B cell (primary cell): Measurements from ENCODE around the gene KRTAP3-3. TPM values are rescaled to one million over a fixed set of nuclear protein-coding genes. Genes with fewer than 3 reads are reported as not detected.

Experiments
- ATAC-seq: fragments of 200-7000 bp; cut with Tn5 transposase; one replicate; pipeline ENCODE4 v1.10.0; 2021; ENCODE audit warnings: low read depth, mild to moderate bottlenecking, moderate number of reproducible peaks, moderate library complexity
- CTCF ChIA-PET: fragments of 350-600 bp; sonication (Branson Sonifier 250); formaldehyde crosslinking; loops from one replicate; lab custom pipeline; 2021; ENCODE audit warnings: antibody characterized with exemption, inconsistent platforms; lab: Charles Lee
- POLR2A ChIA-PET: fragments of 350-600 bp; sonication (Branson Sonifier 250); formaldehyde crosslinking; loops from one replicate; lab custom pipeline; 2021; ENCODE audit warnings: antibody characterized with exemption; lab: Charles Lee
- DNase-seq: peaks from one replicate; pipeline ENCODE4 v3.0.0; 2013
- H2AFZ ChIP-seq: 2 replicates; pipeline ENCODE4 v1.6.1; 2012; ENCODE audit warnings: mild to moderate bottlenecking, low read depth, low read length; ENCODE audit not compliant: insufficient read depth, poor library complexity, severe bottlenecking
- H3K27ac ChIP-seq, 2 donors: 1 replicate in 1 of 2; 2 replicates in 1 of 2; pipeline ENCODE4 v1.5.1; 2012 to 2013; ENCODE audit warnings: low read length in 2 of 2, mild to moderate bottlenecking in 2 of 2, moderate library complexity in 1 of 2
- H3K27me3 ChIP-seq, 4 experiments: fragments of 200-600 bp in 1 of 4; sonication (generic) in 1 of 4; replicated peaks in 1 of 4; 1 replicate in 2 of 4; 2 replicates in 2 of 4; pipeline versions ENCODE4 v1.6.1 to v1.7.0; 2013 to 2016; ENCODE audit warnings: low read length in 3 of 4, mild to moderate bottlenecking in 2 of 4, mixed read lengths in 1 of 4, moderate library complexity in 1 of 4; ENCODE audit not compliant: insufficient read depth in 4 of 4, control insufficient read depth in 3 of 4; ENCODE audit errors: control extremely low read depth in 1 of 4
- H3K36me3 ChIP-seq, 2 experiments: replicated peaks in 1 of 2; 1 replicate in 1 of 2; 2 replicates in 1 of 2; pipeline versions ENCODE4 v1.6.1 to v1.7.1; 2013; ENCODE audit warnings: low read length in 1 of 2; ENCODE audit not compliant: insufficient read depth in 2 of 2, control insufficient read depth in 1 of 2; ENCODE audit errors: control extremely low read depth in 1 of 2, extremely low read depth in 1 of 2
- H3K4me1 ChIP-seq, 2 donors: fragments of 200-600 bp in 1 of 2; sonication (generic) in 1 of 2; 1 replicate in 1 of 2; 2 replicates in 1 of 2; pipeline versions ENCODE4 v1.5.1 to v1.6.1; 2013 to 2017; ENCODE audit warnings: low read length in 2 of 2; ENCODE audit not compliant: control insufficient read depth in 2 of 2, insufficient read depth in 2 of 2
- H3K4me2 ChIP-seq: replicated peaks from 2 replicates; pipeline ENCODE3; 2012; ENCODE audit warnings: mild to moderate bottlenecking, low read depth, low read length; ENCODE audit not compliant: poor library complexity, severe bottlenecking
- H3K4me3 ChIP-seq, 5 experiments: fragments of 200-600 bp in 1 of 5; sonication (generic) in 1 of 5; 1 replicate in 3 of 5; 2 replicates in 2 of 5; pipeline versions ENCODE4 v1.5.1 to v1.7.0; 2011 to 2016; ENCODE audit warnings: low read length in 4 of 5, mild to moderate bottlenecking in 4 of 5, low read depth in 2 of 5, control low read depth in 1 of 5, moderate library complexity in 1 of 5; ENCODE audit not compliant: insufficient read depth in 1 of 5; ENCODE audit errors: control extremely low read depth in 1 of 5, extremely low read depth in 1 of 5
- H3K79me2 ChIP-seq: fragments of 200-600 bp; sonication (generic); one replicate; pipeline ENCODE4 v1.6.0; 2016; ENCODE audit warnings: low read length; ENCODE audit not compliant: control insufficient read depth, insufficient read depth
- H3K9ac ChIP-seq: fragments of 200-600 bp; sonication (generic); 2 replicates; pipeline ENCODE4 v1.6.1; 2017; ENCODE audit warnings: mild to moderate bottlenecking, low read length, moderate library complexity
- H3K9me3 ChIP-seq, 3 donors: one replicate each; pipeline versions ENCODE4 v1.6.1 to v1.7.1; 2013; ENCODE audit warnings: low read length in 2 of 3; ENCODE audit not compliant: control insufficient read depth in 2 of 3, insufficient read depth in 1 of 3; ENCODE audit errors: control extremely low read depth in 1 of 3
- H4K20me1 ChIP-seq: 2 replicates; pipeline ENCODE4 v1.6.0; 2012; ENCODE audit warnings: mild to moderate bottlenecking, low read length; ENCODE audit not compliant: insufficient read depth, control insufficient read depth, poor library complexity, severe bottlenecking
- H3K27ac Mint-ChIP-seq: one replicate; pipeline ENCODE4 v1.8.0; 2021; ENCODE audit warnings: mixed read lengths
- H3K27me3 Mint-ChIP-seq: one replicate; pipeline ENCODE4 v1.8.0; 2021; ENCODE audit warnings: mixed read lengths
- H3K4me1 Mint-ChIP-seq: one replicate; pipeline ENCODE4 v1.8.0; 2021; ENCODE audit warnings: mixed read lengths
- H3K4me3 Mint-ChIP-seq: one replicate; pipeline ENCODE4 v1.8.0; 2021; ENCODE audit warnings: mixed read lengths
- H3K9me3 Mint-ChIP-seq: one replicate; pipeline ENCODE4 v1.8.0; 2022; ENCODE audit warnings: mixed read lengths; ENCODE audit not compliant: insufficient read depth
- EZH2 ChIP-seq: IDR thresholded peaks from 2 replicates; pipeline ENCODE4 v1.6.1; 2012; ENCODE audit warnings: borderline replicate concordance, low read depth, mild to moderate bottlenecking, moderate library complexity, low read length; ENCODE audit not compliant: insufficient read depth, poor library complexity, severe bottlenecking
- WGBS: methylation state at CpG from one replicate; pipeline ENCODE4 v1.1.5; 2013; ENCODE audit warnings: missing lambda C conversion rate; ENCODE audit not compliant: insufficient coverage; 5-methylcytosine and 5-hydroxymethylcytosine counted together
- intact Hi-C: fragments of 100-400 bp; cut with micrococcal nuclease; formaldehyde crosslinking; loops from one replicate; pipeline ENCODE4 v1.10.0; 2022
- polyA plus RNA-seq: library from polyadenylated mRNA; depleted of rRNA; stranded (reverse); fragments of >200 nt; gene quantifications from 2 replicates; pipeline ENCODE4 v1.2.3, GENCODE V29; 2012
- total RNA-seq, 2 donors: library from RNA; stranded (reverse); fragments of 120-200 nt in 1 of 2; gene quantifications; 1 replicate in 1 of 2; 2 replicates in 1 of 2; pipeline versions ENCODE4 v1.2.3 to v1.2.4, GENCODE V29; 2013 to 2022
- TF ChIP-seq, protein P1 (sequence below): fragments of 200-600 bp; IDR thresholded peaks from one replicate; pipeline ENCODE4 v1.8.0; 2022; ENCODE audit warnings: antibody characterized with exemption, mild to moderate bottlenecking

KRTAP3-3 gene
- total and polyA plus RNA-seq, 2 donors (not counting 1 experiment from before 2014, with no cell fraction given), result not detected

DNA sequence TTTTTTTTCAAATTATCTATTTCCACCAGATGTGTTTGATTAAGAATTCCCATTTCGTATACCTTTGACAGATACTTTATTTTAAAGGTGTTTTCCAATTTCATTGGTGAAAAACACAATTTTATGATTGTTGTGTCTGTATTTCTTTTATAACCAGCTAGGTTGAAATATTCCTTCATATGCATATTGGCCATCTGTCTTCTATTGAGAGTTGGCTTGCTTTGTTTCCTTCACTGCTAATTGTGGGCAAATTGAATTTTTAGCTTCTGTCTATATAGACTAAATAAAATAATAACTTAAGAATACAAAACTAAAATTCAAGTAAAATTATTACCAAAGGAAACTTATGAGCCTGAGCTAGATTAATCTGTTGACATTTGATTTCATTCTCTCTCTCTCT lies 1.2 kb upstream of the KRTAP3-3 start:
- Histone ChIP-seq H3K4me2 (no peak overlapping the region), H3K9me3 (no peaks in the 10 kb centered on the region), H3K9ac (no peak overlapping the region), H3K27ac (no peak overlapping the region), H3K4me3 (no peak overlapping the region), H3K4me1 (no peaks in the 10 kb centered on the region), H3K27me3 (peaks cover 0 to 10% (median 6%) of the 10 kb centered on the region in 4 experiments), H2AFZ (no peak overlapping the region), H4K20me1 (no peaks in the 10 kb centered on the region), H3K79me2 (no peaks in the 10 kb centered on the region), H3K36me3 (no peaks in the 10 kb centered on the region)
- DNase-seq, result no peak
- ChIA-PET POLR2A (no interaction called here), CTCF (interaction anchor here (0.6 kb wide), 1 partner anchor 436 kb away, joined by 3 read pairs; no protein-coding TSS in a partner anchor)
- Mint-ChIP-seq H3K4me3 (no peak overlapping the region), H3K27me3 (peaks cover 56% of the 10 kb centered on the region), H3K4me1 (no peaks in the 10 kb centered on the region), H3K9me3 (no peaks in the 10 kb centered on the region), H3K27ac (no peak overlapping the region)
- ATAC-seq, result no peak
- TF ChIP-seq, protein P1, sequence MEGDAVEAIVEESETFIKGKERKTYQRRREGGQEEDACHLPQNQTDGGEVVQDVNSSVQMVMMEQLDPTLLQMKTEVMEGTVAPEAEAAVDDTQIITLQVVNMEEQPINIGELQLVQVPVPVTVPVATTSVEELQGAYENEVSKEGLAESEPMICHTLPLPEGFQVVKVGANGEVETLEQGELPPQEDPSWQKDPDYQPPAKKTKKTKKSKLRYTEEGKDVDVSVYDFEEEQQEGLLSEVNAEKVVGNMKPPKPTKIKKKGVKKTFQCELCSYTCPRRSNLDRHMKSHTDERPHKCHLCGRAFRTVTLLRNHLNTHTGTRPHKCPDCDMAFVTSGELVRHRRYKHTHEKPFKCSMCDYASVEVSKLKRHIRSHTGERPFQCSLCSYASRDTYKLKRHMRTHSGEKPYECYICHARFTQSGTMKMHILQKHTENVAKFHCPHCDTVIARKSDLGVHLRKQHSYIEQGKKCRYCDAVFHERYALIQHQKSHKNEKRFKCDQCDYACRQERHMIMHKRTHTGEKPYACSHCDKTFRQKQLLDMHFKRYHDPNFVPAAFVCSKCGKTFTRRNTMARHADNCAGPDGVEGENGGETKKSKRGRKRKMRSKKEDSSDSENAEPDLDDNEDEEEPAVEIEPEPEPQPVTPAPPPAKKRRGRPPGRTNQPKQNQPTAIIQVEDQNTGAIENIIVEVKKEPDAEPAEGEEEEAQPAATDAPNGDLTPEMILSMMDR, result no peak
- no peak for TF ChIP-seq EZH2
- no CpG with 5 or more reads among the region's 1 CpG for whole genome bisulfite sequencing
- intact Hi-C loops, result no loop called here

- H3K4me3 ChIP-seq, result no peak overlapping the region
- H3K9ac ChIP-seq, result no peak overlapping the region
- no peaks in the 10 kb centered on the region for H3K4me1 Mint-ChIP-seq
- TF ChIP-seq EZH2, result no peak
- TF ChIP-seq, protein P1, result no peak
- no peaks in the 10 kb centered on the region for H3K9me3 Mint-ChIP-seq
- CTCF ChIA-PET, result no interaction called here
- no peaks in the 10 kb centered on the region for H4K20me1 ChIP-seq
- H3K27ac Mint-ChIP-seq, result no peak overlapping the region
- no peaks in the 10 kb centered on the region for H3K9me3 ChIP-seq
- H3K4me1 ChIP-seq, result no peaks in the 10 kb centered on the region
- intact Hi-C loops, result no loop called here
- H3K27me3 ChIP-seq, result peaks cover 0 to 10% (median 6%) of the 10 kb centered on the region in 4 experiments
- ATAC-seq (no peak), DNase-seq (no peak)
- H3K79me2 ChIP-seq, result no peaks in the 10 kb centered on the region
- H3K27me3 Mint-ChIP-seq, result peaks cover 51% of the 10 kb centered on the region
- no peak overlapping the region for H2AFZ ChIP-seq
- H3K36me3 ChIP-seq, result no peaks in the 10 kb centered on the region
- no peak overlapping the region for H3K4me3 Mint-ChIP-seq
- H3K4me2 ChIP-seq, result no peak overlapping the region
- POLR2A ChIA-PET, result no interaction called here
- no peak overlapping the region for H3K27ac ChIP-seq
- WGBS, result no CpG with 5 or more reads among the region's 2 CpGs
These were observed 880 bp downstream of the KRTAP3-3 start for GRCh38 chr17:40993084-40993483.
